ENCODE data around the gene COQ3.

The COQ3 gene

GRCh38 chr6:99409672-99410071 lies 15.7 kb upstream of the COQ3 start:
- no peak overlapping the region for H2AFZ ChIP-seq (ENCODE audit: low read length)
- H3F3A ChIP-seq (ENCODE audit: insufficient read depth, low read length), result no peaks in the 10 kb centered on the region
- H3K9me2 ChIP-seq (ENCODE audit: low read depth, low read length), result no peaks in the 10 kb centered on the region
- peaks cover 24% of the 10 kb centered on the region for H3K79me2 ChIP-seq (ENCODE audit: insufficient read depth, low read length)
- no peak overlapping the region for H3K4me2 ChIP-seq (ENCODE audit: low read length)
- H3K9ac ChIP-seq (ENCODE audit: low read length), result no peak overlapping the region
- H3K27me3 ChIP-seq (ENCODE audit: insufficient read depth, low read length), result no peaks in the 10 kb centered on the region
- peaks cover 90% of the 10 kb centered on the region for H3K36me3 ChIP-seq (ENCODE audit: insufficient read depth, low read length)
- H3K4me1 ChIP-seq (ENCODE audit: insufficient read depth, low read length, severe bottlenecking), result no peaks in the 10 kb centered on the region
- H3K4me3 ChIP-seq (ENCODE audit: low read depth, low read length, poor library complexity, severe bottlenecking), result no peak overlapping the region
- TF ChIP-seq CTCF (IDR thresholded peaks at IDR 0.05; ENCODE audit: low read length) (no peak), EZH2 (IDR thresholded peaks at IDR 0.05; ENCODE audit: borderline replicate concordance, low read length) (no peak)
- H3K27ac ChIP-seq (ENCODE audit: low read depth, low read length, poor library complexity, severe bottlenecking), result no peak overlapping the region
- H3K9me3 ChIP-seq (ENCODE audit: low read length), result no peaks in the 10 kb centered on the region
- peaks cover 3% of the 10 kb centered on the region; the same call in 1 of the 2 replicates for H4K20me1 ChIP-seq (ENCODE audit: insufficient read depth, low read length)

GRCh38 chr6:99407076-99407475 lies 13.1 kb upstream of the COQ3 start:
- TF ChIP-seq EZH2 (IDR thresholded peaks at IDR 0.05; ENCODE audit: borderline replicate concordance, low read length) (no peak), CTCF (IDR thresholded peaks at IDR 0.05; ENCODE audit: low read length) (no peak)
- no peaks in the 10 kb centered on the region for H3F3A ChIP-seq (ENCODE audit: insufficient read depth, low read length)
- no peaks in the 10 kb centered on the region for H3K9me2 ChIP-seq (ENCODE audit: low read depth, low read length)
- no peak overlapping the region for H2AFZ ChIP-seq (ENCODE audit: low read length)
- no peak overlapping the region for H3K4me3 ChIP-seq (ENCODE audit: low read depth, low read length, poor library complexity, severe bottlenecking)
- H3K36me3 ChIP-seq (ENCODE audit: insufficient read depth, low read length), result peaks cover 96% of the 10 kb centered on the region
- H3K9me3 ChIP-seq (ENCODE audit: low read length), result no peaks in the 10 kb centered on the region
- H3K27me3 ChIP-seq (ENCODE audit: insufficient read depth, low read length), result no peaks in the 10 kb centered on the region
- no peaks in the 10 kb centered on the region for H3K4me1 ChIP-seq (ENCODE audit: insufficient read depth, low read length, severe bottlenecking)
- no peak overlapping the region for H3K4me2 ChIP-seq (ENCODE audit: low read length)
- H4K20me1 ChIP-seq (ENCODE audit: insufficient read depth, low read length), result peaks cover 3% of the 10 kb centered on the region; the same call in 1 of the 2 replicates
- no peak overlapping the region for H3K9ac ChIP-seq (ENCODE audit: low read length)
- no peak overlapping the region for H3K27ac ChIP-seq (ENCODE audit: low read depth, low read length, poor library complexity, severe bottlenecking)
- H3K79me2 ChIP-seq (ENCODE audit: insufficient read depth, low read length), result 0 out of 2 replicates have a peak, but pooled peaks cover 1% of the 10 kb centered on the region

- no peak overlapping the region for H3K9ac ChIP-seq (ENCODE audit: low read length)
- peaks cover 92% of the 10 kb centered on the region for H3K36me3 ChIP-seq (ENCODE audit: insufficient read depth, low read length)
- no peak overlapping the region for H3K4me2 ChIP-seq (ENCODE audit: low read length)
- no peaks in the 10 kb centered on the region for H4K20me1 ChIP-seq (ENCODE audit: insufficient read depth, low read length)
- no peaks in the 10 kb centered on the region for H3F3A ChIP-seq (ENCODE audit: insufficient read depth, low read length)
- H3K4me3 ChIP-seq (ENCODE audit: low read depth, low read length, poor library complexity, severe bottlenecking), result no peak overlapping the region
- H3K4me1 ChIP-seq (ENCODE audit: insufficient read depth, low read length, severe bottlenecking), result no peaks in the 10 kb centered on the region
- no peak overlapping the region for H2AFZ ChIP-seq (ENCODE audit: low read length)
- no peaks in the 10 kb centered on the region for H3K9me3 ChIP-seq (ENCODE audit: low read length)
- H3K27me3 ChIP-seq (ENCODE audit: insufficient read depth, low read length), result no peaks in the 10 kb centered on the region
- no peaks in the 10 kb centered on the region for H3K79me2 ChIP-seq (ENCODE audit: insufficient read depth, low read length)
- no peaks in the 10 kb centered on the region for H3K9me2 ChIP-seq (ENCODE audit: low read depth, low read length)
- H3K27ac ChIP-seq (ENCODE audit: low read depth, low read length, poor library complexity, severe bottlenecking), result no peak overlapping the region
- TF ChIP-seq EZH2 (IDR thresholded peaks at IDR 0.05; ENCODE audit: borderline replicate concordance, low read length) (no peak), CTCF (IDR thresholded peaks at IDR 0.05; ENCODE audit: low read length) (no peak)
These were observed 8.5 kb upstream of the COQ3 start for GRCh38 chr6:99402448-99402847.

Measured in OCI-LY1 (cell line).